Muscle of arm (tissue), 12 donors: ENCODE data around the gene C2orf92. TPM values are rescaled to one million over a fixed set of nuclear protein-coding genes. Genes with fewer than 3 reads are reported as not detected.
"Not testable (repeated sequence)": the region's sequence is repeated elsewhere in the genome, so short reads cannot be mapped to it uniquely, and the experiment has no call there.

Experiments used
- DNase-seq: peaks from one replicate; pipeline ENCODE4 v3.0.0-alpha.2; 2013
- polyA plus RNA-seq, 12 donors: library from polyadenylated mRNA; unstranded; fragments of 120-200 nt; gene quantifications; one replicate each; pipeline ENCODE4 v1.2.1, GENCODE V29; 2013; ENCODE audit not compliant: insufficient read length in 12 of 12

Gene C2orf92
- polyA plus RNA-seq, 12 donors: 6.6 to 31.4 (median 17.0) TPM; not detected in 2

DNA sequence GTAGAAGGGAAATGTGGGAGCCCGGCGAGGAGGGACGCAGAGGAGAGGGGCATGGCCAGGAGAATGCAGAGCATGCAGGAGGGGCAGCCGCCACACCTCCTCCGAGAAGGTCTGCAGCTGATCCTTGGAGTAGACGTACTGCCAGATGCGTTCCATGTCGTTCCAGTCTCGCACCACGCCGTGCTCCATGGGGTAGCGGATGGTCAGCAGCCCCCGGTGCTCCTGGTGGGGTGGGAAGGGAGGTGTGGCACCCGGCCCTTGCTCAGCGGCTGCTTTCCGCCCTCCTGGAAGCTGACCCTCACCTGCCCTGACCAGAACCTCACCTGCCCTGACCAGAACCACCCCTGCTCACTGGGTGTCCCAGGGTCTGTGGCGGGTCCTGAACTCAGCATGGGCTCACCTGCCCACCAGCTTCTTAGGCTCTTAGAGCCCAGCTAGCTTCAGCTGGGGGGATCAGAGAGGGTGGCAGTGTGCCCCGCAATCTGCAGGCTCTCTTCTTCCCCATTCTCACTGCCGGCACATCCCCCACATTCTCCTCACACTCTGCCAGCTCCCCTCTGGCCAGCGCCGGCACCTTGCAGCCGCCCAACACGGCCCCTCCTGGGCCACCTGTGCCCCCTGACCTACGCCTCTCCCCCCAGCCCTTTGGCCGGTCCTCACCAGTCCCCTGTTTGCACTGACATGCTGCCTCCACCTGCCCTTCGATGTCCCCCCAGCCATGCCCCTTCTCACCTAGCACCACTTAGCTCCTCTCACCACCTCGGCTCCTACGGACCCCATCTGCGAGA, 10.1 kb upstream of the C2orf92 start:
- DNase-seq: no peak

GRCh38 chr2:97660044-97660774, 9.3 kb upstream of the C2orf92 start:
- DNase-seq: no peak

DNA sequence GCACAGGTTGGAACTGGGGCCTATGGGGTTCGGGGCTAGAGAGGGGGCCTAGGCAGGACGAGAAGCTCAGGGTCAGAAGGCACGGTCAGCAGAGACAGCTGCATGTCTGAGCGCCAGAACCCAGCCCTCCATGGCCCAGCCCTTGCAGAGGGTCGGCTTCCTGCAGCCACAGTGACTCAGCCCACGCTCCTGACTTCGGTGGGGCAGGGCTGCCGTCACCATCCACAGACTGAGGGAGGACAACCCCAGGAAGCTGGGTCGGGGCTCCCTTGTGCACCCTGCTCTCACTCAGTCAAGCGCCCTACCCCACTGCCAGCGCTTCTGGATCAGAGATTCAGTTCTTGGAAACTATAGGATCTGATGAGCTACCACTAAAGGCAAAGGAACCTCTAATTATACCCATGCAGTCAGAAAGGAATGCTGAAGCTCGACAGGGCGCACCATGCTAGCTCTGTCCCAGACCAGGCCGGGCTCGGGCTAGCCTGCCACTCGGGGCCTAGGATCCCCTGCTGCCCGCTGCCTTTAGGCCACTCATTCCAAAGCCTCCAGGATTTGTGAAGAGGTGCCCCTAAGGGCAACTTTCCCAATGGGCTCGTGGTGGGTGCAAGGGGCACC, 8.6 kb upstream of the C2orf92 start:
- DNase-seq: no peak

GRCh38 chr2:97661927-97662326, 7.6 kb upstream of the C2orf92 start:
- DNase-seq: no peak

GRCh38 chr2:97662386-97662894, 7.1 kb upstream of the C2orf92 start:
- no peak for DNase-seq

GRCh38 chr2:97662895-97663625, 6.5 kb upstream of the C2orf92 start:
- peak; percentile 74 for DNase-seq

DNA sequence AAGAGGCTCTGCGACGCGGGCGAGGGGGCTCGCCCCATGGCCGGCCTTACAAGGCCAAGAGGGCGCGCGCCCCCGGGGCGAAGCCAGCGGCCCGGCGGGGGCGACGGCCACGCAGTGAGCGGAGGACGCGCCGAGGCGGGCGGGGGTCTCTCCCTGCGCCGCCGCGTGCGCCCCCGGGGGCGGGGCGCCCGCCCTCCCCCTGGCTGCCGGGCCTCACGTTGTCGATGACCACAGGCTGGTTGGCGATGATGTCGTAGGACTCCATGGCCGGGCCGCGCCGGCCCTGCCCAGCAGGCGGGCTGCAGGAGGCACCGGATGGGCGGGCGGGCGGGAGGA, 5.9 kb upstream of the C2orf92 start:
- no peak for DNase-seq

DNA sequence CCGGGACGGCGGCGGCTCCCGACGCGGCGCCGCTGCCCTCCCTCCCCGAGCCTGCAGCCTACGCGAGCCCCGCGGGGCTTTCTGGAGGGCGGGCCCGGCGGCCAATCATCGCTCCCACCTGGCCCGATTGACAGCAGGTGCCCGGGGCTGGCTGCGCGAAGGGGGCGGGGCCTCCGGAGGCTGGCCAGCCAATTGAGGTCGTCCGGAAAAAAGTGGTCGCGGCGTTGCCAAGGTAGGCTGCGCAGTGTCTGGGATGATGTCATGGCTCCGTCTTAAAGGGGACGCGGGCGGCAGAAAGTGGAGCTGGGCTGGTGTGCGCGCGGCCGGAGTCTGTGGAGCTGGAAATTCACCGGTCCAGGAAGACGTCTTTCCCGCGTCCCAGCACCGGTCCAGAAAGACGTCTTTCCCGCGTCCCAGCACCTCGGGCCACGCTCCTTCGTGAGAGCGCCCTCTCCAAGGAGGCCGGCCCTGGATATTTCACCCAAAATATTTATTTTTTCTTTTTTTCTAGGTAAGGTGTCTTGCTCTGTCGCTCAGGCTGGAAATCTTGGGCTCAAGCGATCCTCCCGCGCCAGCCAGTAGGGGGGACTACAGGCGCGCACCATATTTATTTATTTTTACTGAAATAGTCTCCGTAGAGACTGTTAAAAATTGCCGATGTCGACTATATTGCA, 5.4 kb upstream of the C2orf92 start, which contains the start of gene ACTR1B:
Gene ACTR1B, minus strand, starts transcription at position 83 of the 674 bp plus-strand sequence. CDS start 154 bp downstream, outside the sequence.
- DNase-seq: peak; percentile 98

- no peak for DNase-seq
Measured at GRCh38 chr2:97664636-97664970, 4.9 kb upstream of the C2orf92 start.

- DNase-seq: no peak
Measured at GRCh38 chr2:97670471-97670870, 958 bp downstream of the C2orf92 start.

- DNase-seq: no peak
Measured at GRCh38 chr2:97671526-97671925, 2.0 kb downstream of the C2orf92 start.

- DNase-seq: not testable (repeated sequence)
Measured at GRCh38 chr2:97672606-97673140, 3.2 kb downstream of the C2orf92 start.

GRCh38 chr2:97673182-97673914, 3.8 kb downstream of the C2orf92 start:
- no peak for DNase-seq

GRCh38 chr2:97673915-97674283, 4.4 kb downstream of the C2orf92 start:
- DNase-seq: no peak

- DNase-seq: no peak
Measured at GRCh38 chr2:97675430-97676113, 6.1 kb downstream of the C2orf92 start.

DNA sequence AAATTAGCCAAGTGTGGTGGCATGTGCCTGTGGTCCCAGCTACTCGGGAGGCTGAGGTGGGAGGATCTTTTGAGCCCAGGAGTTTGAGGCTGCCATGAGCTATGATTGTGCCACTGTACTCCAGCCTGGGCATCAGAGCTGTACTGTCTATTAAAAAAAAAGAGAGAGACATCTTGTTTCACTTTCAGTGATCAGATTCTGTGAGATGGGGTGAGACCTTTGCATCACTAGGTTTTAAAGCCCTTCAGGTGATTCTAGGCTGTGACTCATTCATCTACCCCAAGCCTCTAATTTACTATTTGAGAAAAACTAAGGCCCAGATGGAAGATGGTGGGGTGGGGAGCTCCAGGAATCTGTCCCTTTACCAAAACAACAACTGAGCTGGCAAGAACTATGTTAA, 7.1 kb downstream of the C2orf92 start:
- DNase-seq: no peak

DNA sequence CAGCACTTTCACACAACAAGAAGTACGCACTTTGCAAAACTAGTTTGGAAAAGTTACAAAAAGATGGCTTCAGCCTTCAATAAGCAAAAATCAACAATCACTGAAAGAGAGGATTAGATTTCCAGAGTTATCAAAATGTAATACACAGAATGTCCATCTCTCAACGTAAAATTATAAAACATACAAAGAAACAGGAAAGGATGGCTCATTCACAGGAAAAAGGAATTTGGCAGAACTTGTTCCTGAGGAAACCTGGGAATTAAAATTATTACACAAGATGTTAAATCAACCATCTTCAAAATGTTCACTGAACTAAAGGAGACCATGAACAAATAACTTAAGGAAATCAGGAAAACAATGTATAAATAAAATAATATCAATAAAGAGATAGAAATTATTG, 8.0 kb downstream of the C2orf92 start:
- no peak for DNase-seq

DNA sequence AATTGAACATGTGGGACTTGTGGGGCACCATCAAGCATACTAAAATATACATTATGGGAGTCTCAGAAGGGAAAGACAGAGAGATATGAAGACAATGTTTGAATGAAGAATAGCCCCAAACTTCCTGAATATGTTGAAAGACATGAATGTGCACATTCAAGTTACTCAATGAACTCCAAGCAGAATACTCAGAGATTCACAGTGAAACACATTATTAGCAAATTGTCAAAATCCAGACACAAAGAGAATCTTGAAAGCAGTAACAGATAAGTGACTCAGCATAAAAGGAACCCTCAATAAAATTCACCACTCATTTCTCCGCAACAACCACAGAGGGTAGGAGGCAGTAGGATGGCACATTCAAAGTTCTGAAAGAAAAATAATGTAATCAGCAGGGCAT, 8.8 kb downstream of the C2orf92 start:
- DNase-seq: no peak

- not testable (repeated sequence) for DNase-seq
Measured at GRCh38 chr2:97687235-97687634, 17.7 kb downstream of the C2orf92 start.
